GM23338 (cell line): ENCODE measurements around the gene SEZ6. TPM values are rescaled to one million over a fixed set of nuclear protein-coding genes. Genes with fewer than 3 reads are reported as not detected.

ENCODE experiments used
- ATAC-seq: fragments of 200-7000 bp; cut with Tn5 transposase; 3 replicates; pipeline ENCODE4 v1.9.1; 2020
- DNase-seq: peaks from one replicate; pipeline ENCODE4 v3.0.0-alpha.2; 2015; ENCODE audit warnings: low spot score
- H2AFZ ChIP-seq: fragments of 200-600 bp; sonication (generic); 2 replicates; pipeline ENCODE4 v1.8.0; 2016; ENCODE audit warnings: antibody characterized with exemption, mild to moderate bottlenecking, moderate library complexity
- H3F3A ChIP-seq: fragments of 200-600 bp; sonication (generic); replicated peaks from 2 replicates; pipeline ENCODE4 v1.8.0; 2017; ENCODE audit warnings: antibody characterized with exemption, mixed run types, low read depth
- H3K27ac ChIP-seq: fragments of 200-600 bp; sonication (generic); 2 replicates; pipeline ENCODE4 v1.6.1; 2016; ENCODE audit warnings: low read depth
- H3K27me3 ChIP-seq: fragments of 200-600 bp; sonication (generic); 2 replicates; pipeline ENCODE4 v1.8.0; 2016; ENCODE audit warnings: mild to moderate bottlenecking, mixed run types, moderate library complexity; ENCODE audit not compliant: insufficient read depth
- H3K36me3 ChIP-seq: fragments of 200-600 bp; sonication (generic); 2 replicates; pipeline ENCODE4 v1.8.0; 2016; ENCODE audit warnings: mild to moderate bottlenecking; ENCODE audit not compliant: insufficient read depth
- H3K4me1 ChIP-seq: fragments of 200-600 bp; sonication (generic); 2 replicates; pipeline ENCODE4 v1.8.0; 2016; ENCODE audit warnings: mild to moderate bottlenecking, moderate library complexity; ENCODE audit not compliant: insufficient read depth
- H3K4me2 ChIP-seq: fragments of 200-600 bp; sonication (generic); 2 replicates; pipeline ENCODE4 v1.7.1; 2017; ENCODE audit warnings: mixed run types
- H3K4me3 ChIP-seq: fragments of 200-600 bp; sonication (generic); 2 replicates; pipeline ENCODE4 v1.6.1; 2016; ENCODE audit warnings: mixed run types
- H3K79me2 ChIP-seq: fragments of 200-600 bp; sonication (generic); replicated peaks from 2 replicates; pipeline ENCODE4 v1.8.0; 2017; ENCODE audit warnings: mild to moderate bottlenecking; ENCODE audit not compliant: insufficient read depth
- H3K9me2 ChIP-seq: fragments of 200-600 bp; sonication (generic); 2 replicates; pipeline ENCODE4 v1.8.0; 2017; ENCODE audit not compliant: insufficient read depth
- H4K20me1 ChIP-seq: fragments of 200-600 bp; sonication (generic); replicated peaks from 2 replicates; pipeline ENCODE4 v1.8.0; 2017; ENCODE audit warnings: mild to moderate bottlenecking; ENCODE audit not compliant: insufficient read depth
- H3K27ac Mint-ChIP-seq: 2 replicates; pipeline ENCODE4 v1.8.0; 2020; ENCODE audit warnings: inconsistent platforms, mild to moderate bottlenecking, moderate library complexity, mixed read lengths
- H3K27me3 Mint-ChIP-seq: 3 replicates; pipeline ENCODE4 v1.8.0; 2022; ENCODE audit warnings: low read depth, mild to moderate bottlenecking, moderate library complexity, mixed read lengths, inconsistent platforms; ENCODE audit not compliant: insufficient read depth, poor library complexity
- H3K36me3 Mint-ChIP-seq: 3 replicates; pipeline ENCODE4 v1.8.0; 2021; ENCODE audit warnings: low read depth, mild to moderate bottlenecking, inconsistent platforms, moderate library complexity, mixed read lengths
- H3K4me1 Mint-ChIP-seq: 3 replicates; pipeline ENCODE4 v1.8.0; 2020; ENCODE audit warnings: mild to moderate bottlenecking, inconsistent platforms, mixed read lengths
- H3K4me3 Mint-ChIP-seq: 3 replicates; pipeline ENCODE4 v1.8.0; 2021; ENCODE audit warnings: moderate library complexity, mild to moderate bottlenecking, inconsistent platforms, mixed read lengths
- H3K9me3 Mint-ChIP-seq: 3 replicates; pipeline ENCODE4 v1.8.0; 2020; ENCODE audit warnings: moderate library complexity, mild to moderate bottlenecking, inconsistent platforms, mixed read lengths
- CREB1 ChIP-seq: fragments of 250-450 bp; sonication (Bioruptor Pico); IDR thresholded peaks from 2 replicates; pipeline ENCODE4 v1.5.0; 2020; ENCODE audit warnings: low read depth, mild to moderate bottlenecking, moderate library complexity
- ETS1 ChIP-seq: IDR thresholded peaks from 2 replicates; pipeline ENCODE4 v1.6.1; 2016; ENCODE audit warnings: antibody characterized with exemption
- EZH2 ChIP-seq: fragments of 200-600 bp; sonication (generic); IDR thresholded peaks from one replicate; pipeline ENCODE4 v1.8.0; 2017; ENCODE audit warnings: antibody characterized with exemption, mild to moderate bottlenecking, low read depth; ENCODE audit not compliant: unreplicated experiment
- EZH2phosphoT487 ChIP-seq: fragments of 200-600 bp; sonication (generic); IDR thresholded peaks from one replicate; pipeline ENCODE4 v1.8.1; 2018; ENCODE audit warnings: antibody characterized with exemption; ENCODE audit not compliant: unreplicated experiment
- JUNB ChIP-seq: IDR thresholded peaks from one replicate; pipeline ENCODE4 v1.6.1; 2016; ENCODE audit warnings: antibody characterized with exemption; ENCODE audit not compliant: unreplicated experiment
- NANOG ChIP-seq: IDR thresholded peaks from 2 replicates; pipeline ENCODE4 v1.6.1; 2016; ENCODE audit warnings: antibody characterized with exemption, borderline replicate concordance
- POLR2AphosphoS5 ChIP-seq: IDR thresholded peaks from 2 replicates; pipeline ENCODE4 v1.6.1; 2016; ENCODE audit warnings: antibody characterized with exemption, low read depth
- REST ChIP-seq: IDR thresholded peaks from one replicate; pipeline ENCODE4 v1.6.1; 2018; ENCODE audit warnings: antibody characterized with exemption; ENCODE audit not compliant: unreplicated experiment
- STAT1 ChIP-seq: IDR thresholded peaks from one replicate; pipeline ENCODE4 v1.6.1; 2016; ENCODE audit warnings: antibody characterized with exemption; ENCODE audit not compliant: unreplicated experiment
- ZNF114 ChIP-seq: fragments of 250-450 bp; sonication (Bioruptor Pico); IDR thresholded peaks from 2 replicates; pipeline ENCODE4 v1.5.0; 2020; ENCODE audit warnings: mild to moderate bottlenecking, moderate library complexity
- ZNF331 ChIP-seq: fragments of 250-450 bp; sonication (Bioruptor Pico); IDR thresholded peaks from 2 replicates; pipeline ENCODE4 v1.5.0; 2020; ENCODE audit warnings: low read depth, mild to moderate bottlenecking, moderate library complexity
- ZNF462 ChIP-seq: fragments of 250-450 bp; sonication (Bioruptor Pico); IDR thresholded peaks from 2 replicates; pipeline ENCODE4 v1.5.0; 2020; ENCODE audit warnings: mild to moderate bottlenecking, moderate library complexity
- polyA plus RNA-seq: library from polyadenylated mRNA; unstranded; fragments of >200 nt; fragmentation: Nextera tagmentation; extraction: Ambion mirVana; gene quantifications from 2 replicates; pipeline ENCODE4 v1.2.1, GENCODE V29; 2016
- total RNA-seq: library from RNA; depleted of rRNA; stranded (reverse); fragments of >200 nt; shearing (Covaris generic); gene quantifications from 2 replicates; pipeline ENCODE4 v1.2.3, GENCODE V29; 2014
- TF ChIP-seq, protein P1 (sequence below), 2 experiments: fragments of 200-600 bp in 1 of 2; sonication (generic) in 1 of 2; conservative IDR thresholded peaks; 2 replicates each; pipeline versions ENCODE4 v1.5.1 to v1.6.1; 2016 to 2017; ENCODE audit warnings: antibody characterized with exemption in 2 of 2, low read depth in 2 of 2, mild to moderate bottlenecking in 2 of 2, moderate library complexity in 1 of 2

SEZ6 gene
- total and polyA plus RNA-seq, 2 experiments from 2014 or later, result 1.0 to 6.5 TPM

DNA sequence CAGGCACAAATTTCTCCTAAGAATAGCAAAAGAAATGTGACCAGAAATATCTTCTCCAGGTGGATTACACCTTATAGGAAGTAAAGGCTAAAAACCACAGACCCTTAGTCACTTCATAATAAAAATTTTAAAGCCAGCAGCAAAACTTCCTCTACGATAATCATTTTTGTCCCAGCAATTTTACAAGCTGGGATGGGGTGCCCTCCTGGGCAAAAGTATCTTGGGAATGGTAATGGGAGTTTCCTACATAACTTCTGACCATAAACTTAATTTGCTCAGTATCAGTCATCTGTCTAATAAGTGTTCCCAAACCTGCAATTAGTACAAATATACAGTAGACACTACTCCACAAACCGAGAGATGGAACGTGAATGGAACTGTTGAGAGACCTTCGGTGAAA is 57.5 kb downstream of the SEZ6 start:
- Mint-ChIP-seq H3K27me3 (peaks cover 4% of the 10 kb centered on the region), H3K4me1 (peaks cover 24% of the 10 kb centered on the region), H3K9me3 (no peaks in the 10 kb centered on the region), H3K27ac (peak overlapping the region; percentile 95; the same call in 1 of the 2 replicates), H3K4me3 (peak overlapping the region; percentile 98), H3K36me3 (peaks cover 48% of the 10 kb centered on the region)
- Histone ChIP-seq H3K4me1 (peaks cover 33% of the 10 kb centered on the region), H2AFZ (no peak overlapping the region), H3K4me3 (peak overlapping the region; percentile 96), H3K27me3 (no peaks in the 10 kb centered on the region), H3K36me3 (peaks cover 14% of the 10 kb centered on the region), H3K79me2 (peaks cover 75% of the 10 kb centered on the region), H3K9me2 (no peaks in the 10 kb centered on the region), H3F3A (peaks cover 21% of the 10 kb centered on the region; the same call in 1 of the 2 replicates), H3K27ac (peak overlapping the region; percentile 97), H3K4me2 (peak overlapping the region; percentile 92), H4K20me1 (peaks cover 52% of the 10 kb centered on the region)
- TF ChIP-seq REST (no peak), ZNF462 (no peak), EZH2phosphoT487 (no peak), JUNB (no peak), NANOG (no peak), ETS1 (no peak), CREB1 (CRISPR knock-in tag) (no peak), POLR2AphosphoS5 (no peak), STAT1 (no peak), ZNF331 (CRISPR knock-in tag) (no peak), EZH2 (no peak), ZNF114 (CRISPR knock-in tag) (no peak)
- TF ChIP-seq, protein P1, sequence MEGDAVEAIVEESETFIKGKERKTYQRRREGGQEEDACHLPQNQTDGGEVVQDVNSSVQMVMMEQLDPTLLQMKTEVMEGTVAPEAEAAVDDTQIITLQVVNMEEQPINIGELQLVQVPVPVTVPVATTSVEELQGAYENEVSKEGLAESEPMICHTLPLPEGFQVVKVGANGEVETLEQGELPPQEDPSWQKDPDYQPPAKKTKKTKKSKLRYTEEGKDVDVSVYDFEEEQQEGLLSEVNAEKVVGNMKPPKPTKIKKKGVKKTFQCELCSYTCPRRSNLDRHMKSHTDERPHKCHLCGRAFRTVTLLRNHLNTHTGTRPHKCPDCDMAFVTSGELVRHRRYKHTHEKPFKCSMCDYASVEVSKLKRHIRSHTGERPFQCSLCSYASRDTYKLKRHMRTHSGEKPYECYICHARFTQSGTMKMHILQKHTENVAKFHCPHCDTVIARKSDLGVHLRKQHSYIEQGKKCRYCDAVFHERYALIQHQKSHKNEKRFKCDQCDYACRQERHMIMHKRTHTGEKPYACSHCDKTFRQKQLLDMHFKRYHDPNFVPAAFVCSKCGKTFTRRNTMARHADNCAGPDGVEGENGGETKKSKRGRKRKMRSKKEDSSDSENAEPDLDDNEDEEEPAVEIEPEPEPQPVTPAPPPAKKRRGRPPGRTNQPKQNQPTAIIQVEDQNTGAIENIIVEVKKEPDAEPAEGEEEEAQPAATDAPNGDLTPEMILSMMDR (conservative IDR thresholded peaks at IDR 0.05; ENCODE audit: low read depth in 2 of 2), result no peak
- no peak for DNase-seq
- ATAC-seq, result no peak
